ENCODE results near the gene MTERF4.

DNA sequence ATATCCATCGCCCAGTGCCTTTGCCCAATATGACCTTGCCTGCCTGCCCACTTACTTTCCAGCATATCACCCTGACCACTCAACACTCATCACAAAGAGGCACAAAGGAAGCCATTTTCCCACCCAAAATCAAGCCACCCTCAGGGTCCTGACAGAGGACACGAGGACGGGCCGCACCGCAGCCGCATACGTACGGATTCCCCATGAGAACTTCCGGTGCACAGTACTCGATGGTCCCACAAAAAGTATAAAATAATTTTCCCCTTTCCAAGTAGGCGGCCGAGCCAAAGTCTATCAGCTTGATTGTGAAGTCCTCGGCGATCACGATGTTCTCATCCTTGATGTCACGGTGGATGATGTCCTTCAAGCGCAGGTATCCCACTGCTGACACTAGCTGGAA is 10.0 kb upstream of the MTERF4 start:
- TF ChIP-seq, protein P1, sequence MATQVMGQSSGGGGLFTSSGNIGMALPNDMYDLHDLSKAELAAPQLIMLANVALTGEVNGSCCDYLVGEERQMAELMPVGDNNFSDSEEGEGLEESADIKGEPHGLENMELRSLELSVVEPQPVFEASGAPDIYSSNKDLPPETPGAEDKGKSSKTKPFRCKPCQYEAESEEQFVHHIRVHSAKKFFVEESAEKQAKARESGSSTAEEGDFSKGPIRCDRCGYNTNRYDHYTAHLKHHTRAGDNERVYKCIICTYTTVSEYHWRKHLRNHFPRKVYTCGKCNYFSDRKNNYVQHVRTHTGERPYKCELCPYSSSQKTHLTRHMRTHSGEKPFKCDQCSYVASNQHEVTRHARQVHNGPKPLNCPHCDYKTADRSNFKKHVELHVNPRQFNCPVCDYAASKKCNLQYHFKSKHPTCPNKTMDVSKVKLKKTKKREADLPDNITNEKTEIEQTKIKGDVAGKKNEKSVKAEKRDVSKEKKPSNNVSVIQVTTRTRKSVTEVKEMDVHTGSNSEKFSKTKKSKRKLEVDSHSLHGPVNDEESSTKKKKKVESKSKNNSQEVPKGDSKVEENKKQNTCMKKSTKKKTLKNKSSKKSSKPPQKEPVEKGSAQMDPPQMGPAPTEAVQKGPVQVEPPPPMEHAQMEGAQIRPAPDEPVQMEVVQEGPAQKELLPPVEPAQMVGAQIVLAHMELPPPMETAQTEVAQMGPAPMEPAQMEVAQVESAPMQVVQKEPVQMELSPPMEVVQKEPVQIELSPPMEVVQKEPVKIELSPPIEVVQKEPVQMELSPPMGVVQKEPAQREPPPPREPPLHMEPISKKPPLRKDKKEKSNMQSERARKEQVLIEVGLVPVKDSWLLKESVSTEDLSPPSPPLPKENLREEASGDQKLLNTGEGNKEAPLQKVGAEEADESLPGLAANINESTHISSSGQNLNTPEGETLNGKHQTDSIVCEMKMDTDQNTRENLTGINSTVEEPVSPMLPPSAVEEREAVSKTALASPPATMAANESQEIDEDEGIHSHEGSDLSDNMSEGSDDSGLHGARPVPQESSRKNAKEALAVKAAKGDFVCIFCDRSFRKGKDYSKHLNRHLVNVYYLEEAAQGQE (IDR thresholded peaks at IDR 0.05), result no peak
- no peak for TF ChIP-seq CTCF (IDR thresholded peaks at IDR 0.05)
- TF ChIP-seq ZFP36 (IDR thresholded peaks at IDR 0.05; ENCODE audit: borderline replicate concordance, partially characterized antibody), result no peak
- TF ChIP-seq EP300 (IDR thresholded peaks at IDR 0.05), result no peak
- TF ChIP-seq, protein P2, sequence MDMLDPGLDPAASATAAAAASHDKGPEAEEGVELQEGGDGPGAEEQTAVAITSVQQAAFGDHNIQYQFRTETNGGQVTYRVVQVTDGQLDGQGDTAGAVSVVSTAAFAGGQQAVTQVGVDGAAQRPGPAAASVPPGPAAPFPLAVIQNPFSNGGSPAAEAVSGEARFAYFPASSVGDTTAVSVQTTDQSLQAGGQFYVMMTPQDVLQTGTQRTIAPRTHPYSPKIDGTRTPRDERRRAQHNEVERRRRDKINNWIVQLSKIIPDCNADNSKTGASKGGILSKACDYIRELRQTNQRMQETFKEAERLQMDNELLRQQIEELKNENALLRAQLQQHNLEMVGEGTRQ (IDR thresholded peaks at IDR 0.05), result no peak
- TF ChIP-seq, protein P3, sequence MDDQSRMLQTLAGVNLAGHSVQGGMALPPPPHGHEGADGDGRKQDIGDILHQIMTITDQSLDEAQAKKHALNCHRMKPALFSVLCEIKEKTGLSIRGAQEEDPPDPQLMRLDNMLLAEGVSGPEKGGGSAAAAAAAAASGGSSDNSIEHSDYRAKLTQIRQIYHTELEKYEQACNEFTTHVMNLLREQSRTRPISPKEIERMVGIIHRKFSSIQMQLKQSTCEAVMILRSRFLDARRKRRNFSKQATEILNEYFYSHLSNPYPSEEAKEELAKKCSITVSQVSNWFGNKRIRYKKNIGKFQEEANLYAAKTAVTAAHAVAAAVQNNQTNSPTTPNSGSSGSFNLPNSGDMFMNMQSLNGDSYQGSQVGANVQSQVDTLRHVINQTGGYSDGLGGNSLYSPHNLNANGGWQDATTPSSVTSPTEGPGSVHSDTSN (IDR thresholded peaks at IDR 0.05), result no peak
